Fibroblast of the aortic adventitia (primary cell): ENCODE results near the gene CEP112. TPM values are rescaled to one million over a fixed set of nuclear protein-coding genes. Genes with fewer than 3 reads are reported as not detected.

Experiments
- DNase-seq: peaks from one replicate; pipeline ENCODE4 v3.0.0-alpha.2; 2010; ENCODE audit warnings: low read depth
- H3K4me3 ChIP-seq: 2 replicates; pipeline ENCODE4 v1.5.1; 2011; ENCODE audit warnings: low read depth, mild to moderate bottlenecking, control low read depth, low read length, moderate library complexity
- total RNA-seq: library from RNA; depleted of rRNA; stranded (reverse); fragments of >200 nt; gene quantifications from 2 replicates; pipeline ENCODE4 v1.2.3, GENCODE V29; 2012; ENCODE audit warnings: low replicate concordance
- TF ChIP-seq, protein P1 (sequence below): IDR thresholded peaks from 2 replicates; pipeline ENCODE4 v1.5.1; 2011; ENCODE audit warnings: mild to moderate bottlenecking, low read length, control low read depth, inconsistent platforms; ENCODE audit not compliant: insufficient read depth

Gene CEP112
- total RNA-seq, 1 donor: 7.2 TPM

DNA sequence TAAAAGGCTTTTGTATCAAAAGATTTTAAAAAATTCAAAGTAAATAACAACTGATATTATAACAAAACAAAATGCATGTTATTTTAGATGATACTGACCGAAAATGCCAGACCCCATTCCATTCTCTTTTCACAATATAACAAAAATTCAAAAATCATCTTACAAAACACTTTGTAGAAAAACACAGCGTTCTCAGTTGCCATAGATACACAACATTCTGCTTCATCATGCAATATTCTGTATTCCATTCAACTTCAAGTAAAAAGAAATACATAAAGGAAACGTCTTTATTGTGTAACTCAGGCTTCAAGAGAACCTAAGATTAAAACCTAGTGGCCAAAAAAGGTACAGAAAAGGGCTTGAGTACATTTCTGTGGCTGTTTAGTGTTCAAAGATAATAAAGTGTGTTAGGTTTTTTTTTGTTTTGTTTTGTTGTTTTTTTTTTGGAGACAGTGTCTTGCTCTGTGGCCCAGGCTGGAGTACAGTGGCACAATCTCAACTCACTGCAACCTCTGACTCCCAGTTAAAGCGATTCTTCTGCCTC is 250.5 kb downstream of the CEP112 start:
- TF ChIP-seq, protein P1, sequence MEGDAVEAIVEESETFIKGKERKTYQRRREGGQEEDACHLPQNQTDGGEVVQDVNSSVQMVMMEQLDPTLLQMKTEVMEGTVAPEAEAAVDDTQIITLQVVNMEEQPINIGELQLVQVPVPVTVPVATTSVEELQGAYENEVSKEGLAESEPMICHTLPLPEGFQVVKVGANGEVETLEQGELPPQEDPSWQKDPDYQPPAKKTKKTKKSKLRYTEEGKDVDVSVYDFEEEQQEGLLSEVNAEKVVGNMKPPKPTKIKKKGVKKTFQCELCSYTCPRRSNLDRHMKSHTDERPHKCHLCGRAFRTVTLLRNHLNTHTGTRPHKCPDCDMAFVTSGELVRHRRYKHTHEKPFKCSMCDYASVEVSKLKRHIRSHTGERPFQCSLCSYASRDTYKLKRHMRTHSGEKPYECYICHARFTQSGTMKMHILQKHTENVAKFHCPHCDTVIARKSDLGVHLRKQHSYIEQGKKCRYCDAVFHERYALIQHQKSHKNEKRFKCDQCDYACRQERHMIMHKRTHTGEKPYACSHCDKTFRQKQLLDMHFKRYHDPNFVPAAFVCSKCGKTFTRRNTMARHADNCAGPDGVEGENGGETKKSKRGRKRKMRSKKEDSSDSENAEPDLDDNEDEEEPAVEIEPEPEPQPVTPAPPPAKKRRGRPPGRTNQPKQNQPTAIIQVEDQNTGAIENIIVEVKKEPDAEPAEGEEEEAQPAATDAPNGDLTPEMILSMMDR: peak; percentile 25
- no peak overlapping the region for H3K4me3 ChIP-seq
- DNase-seq: no peak

DNA sequence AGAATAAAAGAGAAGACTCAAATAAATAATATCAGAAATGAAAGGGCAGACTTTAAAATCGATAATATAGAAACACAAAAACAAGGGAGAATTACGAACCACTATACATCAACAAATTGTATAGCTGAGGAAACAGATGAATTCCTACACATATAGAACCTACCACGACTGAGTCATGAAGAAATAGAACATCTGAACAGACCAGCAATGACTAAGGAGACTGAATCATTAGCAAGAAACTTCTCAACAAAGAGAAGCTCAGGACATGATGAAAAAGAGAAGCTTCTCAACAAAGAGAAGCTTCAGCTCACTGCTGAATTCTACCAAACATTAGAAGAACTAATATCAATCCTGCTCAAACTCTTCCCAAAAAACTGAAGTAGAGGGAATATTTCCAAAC is 255.9 kb downstream of the CEP112 start:
- TF ChIP-seq, protein P1: no peak
- DNase-seq: no peak
- no peak overlapping the region for H3K4me3 ChIP-seq

DNA sequence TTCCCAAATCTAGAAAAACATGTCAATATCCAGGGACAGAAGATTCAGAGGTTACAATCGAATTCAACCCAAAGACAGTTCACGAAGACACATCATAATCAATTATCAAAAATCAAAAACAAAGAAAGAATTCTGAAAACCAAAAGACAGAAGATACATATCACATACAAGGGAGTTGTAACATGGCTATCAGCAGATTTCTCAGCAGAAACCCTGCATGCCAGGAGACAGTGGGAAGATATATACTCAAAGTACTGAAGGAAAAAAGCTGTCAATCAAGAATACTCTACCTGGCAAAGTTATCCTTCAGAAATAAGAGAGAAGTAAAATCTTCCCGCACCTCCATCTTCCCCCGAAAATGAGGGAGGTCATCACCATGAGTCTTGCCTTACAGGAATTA is 258.6 kb downstream of the CEP112 start:
- DNase-seq: no peak
- TF ChIP-seq, protein P1: no peak
- H3K4me3 ChIP-seq: no peak overlapping the region

DNA sequence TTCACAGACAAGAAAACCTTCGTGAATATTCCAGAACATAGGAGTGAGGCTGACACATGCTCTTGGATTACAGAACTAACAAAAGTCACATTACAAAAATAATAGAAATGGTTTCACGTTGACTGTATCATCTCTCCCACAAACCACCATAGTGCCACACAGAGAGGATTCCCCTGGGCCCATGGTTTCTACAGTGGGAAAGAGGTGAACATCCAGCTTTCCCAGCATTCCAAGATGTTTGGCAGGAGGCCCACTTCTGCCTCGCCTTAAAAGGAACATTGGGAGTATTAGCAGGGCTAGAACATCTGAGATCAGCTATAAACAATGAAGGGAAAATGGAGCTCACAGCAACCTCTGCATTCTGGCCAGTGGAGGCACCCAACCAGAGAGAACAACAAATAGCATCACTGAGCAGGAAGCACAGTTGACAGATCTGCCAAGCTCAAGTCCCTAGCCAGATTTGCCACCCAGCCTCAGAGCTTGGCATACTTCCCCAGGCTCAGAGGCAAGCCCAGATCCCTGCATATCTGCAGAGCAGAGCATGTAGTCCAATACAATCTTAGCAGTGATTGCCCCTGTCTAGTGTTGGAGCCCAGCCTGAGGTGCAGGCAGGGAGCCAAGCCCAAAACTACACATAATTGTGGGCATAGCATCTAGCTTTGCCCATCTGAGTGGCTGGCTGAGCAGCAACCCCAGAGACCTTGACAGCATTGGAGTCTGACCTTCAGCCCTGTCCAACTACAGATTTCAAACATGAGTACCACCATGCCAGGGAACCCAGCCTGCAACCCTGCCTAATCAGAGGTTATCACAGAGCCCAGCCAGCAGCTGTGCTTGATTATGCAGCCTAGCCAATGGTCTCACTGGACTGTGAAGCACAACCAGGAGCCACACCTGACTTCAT is 260.4 kb downstream of the CEP112 start:
- H3K4me3 ChIP-seq: no peak overlapping the region
- TF ChIP-seq, protein P1: no peak
- peak; percentile 2 for DNase-seq

DNA sequence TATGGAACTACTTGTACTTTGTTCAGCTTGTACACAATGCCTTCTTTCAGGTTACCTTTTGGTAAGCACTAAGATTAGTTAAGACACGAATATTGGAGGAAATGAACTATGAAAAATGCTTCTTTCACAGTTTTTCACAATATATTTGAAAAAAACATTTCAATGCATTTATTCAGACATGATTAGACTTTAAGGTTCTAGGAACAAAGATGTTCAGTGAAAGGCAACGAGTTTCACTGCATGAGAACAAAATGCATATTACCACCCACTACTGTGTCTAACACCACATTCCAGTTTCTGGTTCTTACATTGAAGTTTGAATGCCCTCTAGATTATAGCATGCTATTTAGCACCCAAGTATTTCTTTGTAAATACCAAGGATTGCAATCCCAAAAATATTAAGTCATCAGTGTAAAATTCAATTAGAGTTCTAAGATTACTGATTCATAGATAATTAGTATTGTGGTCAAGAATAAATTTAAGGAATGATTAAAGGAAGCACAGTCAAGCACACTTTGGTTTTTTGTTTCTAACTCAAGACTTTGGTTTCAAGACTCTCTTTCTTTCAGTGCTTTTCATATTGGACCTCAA is 261.7 kb downstream of the CEP112 start:
- DNase-seq: no peak
- H3K4me3 ChIP-seq: no peak overlapping the region
- TF ChIP-seq, protein P1: no peak

DNA sequence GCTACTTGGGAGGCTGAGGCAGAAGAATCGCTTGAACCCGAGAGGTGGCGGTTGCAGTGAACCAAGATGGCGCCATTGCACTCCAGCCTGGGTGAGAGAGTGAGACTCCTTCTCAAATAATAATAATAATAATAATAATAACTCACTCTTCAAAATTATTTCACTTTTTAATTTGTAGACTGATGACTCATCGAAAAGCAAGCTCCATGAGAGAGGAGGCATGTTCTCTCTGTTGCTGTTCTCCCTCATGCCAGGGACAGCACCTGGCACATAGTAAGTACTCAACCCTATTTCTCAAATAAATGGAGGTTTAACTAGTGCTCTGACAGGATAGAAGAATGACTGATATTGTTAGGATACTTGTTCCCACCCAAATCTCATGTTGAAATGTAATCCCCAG is 265.3 kb downstream of the CEP112 start:
- DNase-seq: no peak
- TF ChIP-seq, protein P1: no peak
- no peak overlapping the region for H3K4me3 ChIP-seq
